Mesenchymal stem cell (in vitro differentiated cells and primary cell): ENCODE data around the gene EYA2.

Experiments used
- DNase-seq: peaks from one replicate; pipeline ENCODE4 v3.0.0-alpha.2; 2013
- H2AFZ ChIP-seq: one replicate; pipeline ENCODE4 v1.6.1; 2013; ENCODE audit warnings: low read depth, mild to moderate bottlenecking, control low read depth, inconsistent platforms, low read length, moderate library complexity
- H2AK5ac ChIP-seq: 2 replicates; pipeline ENCODE4 v1.6.1; 2013; ENCODE audit warnings: low read length, moderate library complexity, mild to moderate bottlenecking, inconsistent platforms; ENCODE audit not compliant: severe bottlenecking
- H2BK120ac ChIP-seq: one replicate; pipeline ENCODE4 v1.6.1; 2013; ENCODE audit warnings: low read depth, mild to moderate bottlenecking, inconsistent platforms, low read length, moderate library complexity
- H2BK12ac ChIP-seq, 2 experiments: one replicate each; pipeline ENCODE4 v1.6.1; 2013; ENCODE audit warnings: inconsistent platforms in 2 of 2, low read length in 2 of 2, mild to moderate bottlenecking in 2 of 2, moderate library complexity in 2 of 2, control low read depth in 1 of 2
- H2BK15ac ChIP-seq: one replicate; pipeline ENCODE4 v1.6.1; 2013; ENCODE audit warnings: mild to moderate bottlenecking, low read depth, inconsistent platforms; ENCODE audit not compliant: poor library complexity, severe bottlenecking
- H2BK5ac ChIP-seq: 2 replicates; pipeline ENCODE4 v1.6.1; 2013; ENCODE audit warnings: low read depth, mild to moderate bottlenecking, low read length, control low read depth, inconsistent platforms; ENCODE audit not compliant: poor library complexity, severe bottlenecking
- H3K14ac ChIP-seq, 2 experiments: one replicate each; pipeline ENCODE4 v1.6.1; 2013; ENCODE audit warnings: inconsistent platforms in 2 of 2, low read length in 2 of 2, control low read depth in 1 of 2, mild to moderate bottlenecking in 1 of 2, moderate library complexity in 1 of 2
- H3K18ac ChIP-seq, 2 experiments: one replicate each; pipeline ENCODE4 v1.6.1; 2013; ENCODE audit warnings: inconsistent platforms in 2 of 2, low read length in 2 of 2, control low read depth in 1 of 2, low read depth in 1 of 2, mild to moderate bottlenecking in 1 of 2
- H3K23ac ChIP-seq, 2 experiments: one replicate each; pipeline ENCODE4 v1.6.1; 2013; ENCODE audit warnings: inconsistent platforms in 2 of 2, low read length in 2 of 2, mild to moderate bottlenecking in 2 of 2, moderate library complexity in 2 of 2, control low read depth in 1 of 2
- H3K27ac ChIP-seq: 2 replicates; pipeline ENCODE4 v1.5.1; 2013; ENCODE audit warnings: mild to moderate bottlenecking, moderate library complexity, low read length, control low read depth, inconsistent platforms; ENCODE audit not compliant: poor library complexity, severe bottlenecking
- H3K27me3 ChIP-seq, 2 experiments: 2 replicates each; pipeline versions ENCODE4 v1.6.1 to v1.7.0; 2013; ENCODE audit warnings: low read length in 2 of 2, mild to moderate bottlenecking in 2 of 2, moderate library complexity in 2 of 2, control low read depth in 1 of 2, inconsistent platforms in 1 of 2; ENCODE audit not compliant: control insufficient read depth in 1 of 2, insufficient read depth in 1 of 2
- H3K36me3 ChIP-seq, 2 experiments: 2 replicates each; pipeline versions ENCODE4 v1.6.1 to v1.7.0; 2013; ENCODE audit warnings: low read length in 2 of 2, control low read depth in 1 of 2, inconsistent platforms in 1 of 2, low read depth in 1 of 2, mild to moderate bottlenecking in 1 of 2; ENCODE audit not compliant: insufficient read depth in 2 of 2, control insufficient read depth in 1 of 2
- H3K4ac ChIP-seq, 2 experiments: one replicate each; pipeline ENCODE4 v1.6.1; 2013; ENCODE audit warnings: inconsistent platforms in 2 of 2, low read length in 2 of 2, mild to moderate bottlenecking in 2 of 2, moderate library complexity in 2 of 2, control low read depth in 1 of 2, low read depth in 1 of 2
- H3K4me1 ChIP-seq: 2 replicates; pipeline ENCODE4 v1.6.1; 2013; ENCODE audit warnings: low read depth, low read length, control low read depth; ENCODE audit not compliant: control insufficient read depth, insufficient read depth
- H3K4me2 ChIP-seq: 2 replicates; pipeline ENCODE4 v1.6.1; 2013; ENCODE audit warnings: low read length, mild to moderate bottlenecking, inconsistent platforms; ENCODE audit not compliant: poor library complexity, severe bottlenecking
- H3K4me3 ChIP-seq, 2 experiments: 2 replicates each; pipeline versions ENCODE4 v1.5.1 to v1.7.0; 2013; ENCODE audit warnings: low read length in 2 of 2, mild to moderate bottlenecking in 2 of 2, control low read depth in 1 of 2, low read depth in 1 of 2; ENCODE audit not compliant: insufficient read depth in 1 of 2
- H3K79me1 ChIP-seq: replicated peaks from 2 replicates; pipeline ENCODE4 v1.6.1; 2013; ENCODE audit warnings: mild to moderate bottlenecking, control low read depth, low read length, inconsistent platforms; ENCODE audit not compliant: poor library complexity, severe bottlenecking
- H3K9ac ChIP-seq: 2 replicates; pipeline ENCODE4 v1.7.0; 2013; ENCODE audit warnings: mild to moderate bottlenecking, low read length, moderate library complexity
- H3K9me3 ChIP-seq: 2 replicates; pipeline ENCODE4 v1.7.0; 2013; ENCODE audit warnings: mild to moderate bottlenecking, low read length; ENCODE audit not compliant: control insufficient read depth
- H4K8ac ChIP-seq: one replicate; pipeline ENCODE4 v1.6.1; 2013; ENCODE audit warnings: inconsistent platforms, mild to moderate bottlenecking, low read length, moderate library complexity
- H4K91ac ChIP-seq: one replicate; pipeline ENCODE4 v1.6.1; 2013; ENCODE audit warnings: mild to moderate bottlenecking, low read length, inconsistent platforms
- WGBS: methylation state at CpG from one replicate; pipeline ENCODE4 v1.1.7; 2013; ENCODE audit warnings: mixed read lengths; 5-methylcytosine and 5-hydroxymethylcytosine counted together

Gene EYA2

DNA sequence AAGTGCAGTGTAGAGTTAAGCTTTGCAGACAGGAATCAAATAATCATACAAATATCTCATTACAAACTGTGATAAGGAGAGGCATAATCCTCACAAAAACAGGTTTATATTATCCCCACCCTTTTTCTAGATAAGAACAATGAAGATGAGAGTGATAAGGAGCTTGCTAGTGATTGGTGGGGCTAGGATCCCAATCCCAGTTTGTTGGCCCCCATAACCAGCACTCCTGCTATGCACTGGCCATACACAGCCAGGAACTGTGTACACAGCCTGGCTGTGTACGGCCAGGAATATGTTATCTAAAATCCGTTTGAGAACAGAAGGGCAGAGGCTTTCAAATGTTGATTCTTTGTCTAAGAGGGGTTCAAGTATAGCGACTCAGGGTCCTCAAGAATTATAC lies 180.6 kb downstream of the EYA2 start:
- DNase-seq: no peak
- H3K4me2 ChIP-seq: no peak overlapping the region
- no peaks in the 10 kb centered on the region for H3K36me3 ChIP-seq
- no peak overlapping the region for H4K8ac ChIP-seq
- no peak overlapping the region for H3K18ac ChIP-seq
- H2BK120ac ChIP-seq: no peak overlapping the region
- no peak overlapping the region for H3K4me3 ChIP-seq
- no peaks in the 10 kb centered on the region for H3K79me1 ChIP-seq
- H2AK5ac ChIP-seq: no peak overlapping the region
- peaks cover 36% of the 10 kb centered on the region for H3K9me3 ChIP-seq
- H3K14ac ChIP-seq: no peak overlapping the region
- H3K4me1 ChIP-seq: no peaks in the 10 kb centered on the region
- H3K27ac ChIP-seq: no peak overlapping the region
- no peak overlapping the region for H3K4ac ChIP-seq
- H3K27me3 ChIP-seq: no peaks in the 10 kb centered on the region
- H2BK5ac ChIP-seq: no peak overlapping the region
- H4K91ac ChIP-seq: no peak overlapping the region
- no peak overlapping the region for H3K9ac ChIP-seq
- no peak overlapping the region for H2AFZ ChIP-seq
- no peak overlapping the region for H3K23ac ChIP-seq
- WGBS: no CpG with 5 or more reads among the region's 3 CpGs
- H2BK15ac ChIP-seq: no peak overlapping the region
- no peak overlapping the region for H2BK12ac ChIP-seq

DNA sequence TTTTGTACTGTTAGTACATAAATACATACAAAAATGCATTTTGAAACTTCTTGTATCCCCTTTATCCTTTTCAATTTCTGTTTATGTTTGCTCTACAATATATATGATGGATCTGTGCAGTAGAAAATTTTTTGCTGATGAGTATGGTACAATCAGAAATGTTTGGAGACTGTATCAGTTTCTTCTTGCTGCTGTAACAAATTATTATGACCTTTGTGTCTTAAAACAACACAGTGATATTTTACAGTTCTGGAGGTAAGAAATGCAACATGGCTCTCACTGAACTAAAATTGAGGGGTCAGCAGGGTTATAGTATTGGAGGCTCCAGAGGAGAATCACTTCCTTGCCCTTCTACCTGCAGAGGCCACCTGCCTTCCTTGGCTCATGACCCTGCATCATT lies 184.4 kb downstream of the EYA2 start:
- H3K36me3 ChIP-seq: no peaks in the 10 kb centered on the region
- no peak overlapping the region for H3K9ac ChIP-seq
- no peak overlapping the region for H3K18ac ChIP-seq
- no peak overlapping the region for H3K4me2 ChIP-seq
- no peaks in the 10 kb centered on the region for H3K4me1 ChIP-seq
- no peak overlapping the region for H2BK5ac ChIP-seq
- DNase-seq: no peak
- H3K14ac ChIP-seq: no peak overlapping the region
- H4K8ac ChIP-seq: no peak overlapping the region
- no peak overlapping the region for H2BK12ac ChIP-seq
- no peak overlapping the region for H3K23ac ChIP-seq
- H3K9me3 ChIP-seq: peaks cover 20% of the 10 kb centered on the region
- no peak overlapping the region for H3K4ac ChIP-seq
- no peaks in the 10 kb centered on the region for H3K79me1 ChIP-seq
- H3K4me3 ChIP-seq: no peak overlapping the region
- H3K27ac ChIP-seq: no peak overlapping the region
- H4K91ac ChIP-seq: no peak overlapping the region
- no peaks in the 10 kb centered on the region for H3K27me3 ChIP-seq
- H2AFZ ChIP-seq: no peak overlapping the region
- no peak overlapping the region for H2AK5ac ChIP-seq
- H2BK15ac ChIP-seq: no peak overlapping the region
- no peak overlapping the region for H2BK120ac ChIP-seq

DNA sequence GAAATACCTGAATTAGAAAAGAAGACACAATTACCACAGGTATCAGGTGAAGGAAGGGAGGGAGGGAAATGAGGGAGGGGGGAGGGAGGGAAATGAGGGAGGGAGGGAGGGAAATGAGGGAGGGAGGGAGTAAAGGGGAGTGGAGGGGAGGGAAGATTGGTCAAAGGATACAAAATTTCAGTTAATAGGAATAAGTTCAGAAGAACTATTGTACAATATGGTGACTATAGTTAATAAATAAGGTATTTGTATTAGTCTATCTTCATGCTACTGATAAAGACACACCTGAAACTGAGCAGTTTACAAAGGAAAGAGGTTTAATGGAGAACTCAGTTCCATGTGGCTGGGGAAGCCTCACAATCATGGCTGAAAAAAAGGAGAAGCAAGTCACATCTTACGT lies 185.7 kb downstream of the EYA2 start:
- H3K4me2 ChIP-seq: no peak overlapping the region
- H3K23ac ChIP-seq: no peak overlapping the region
- H2BK120ac ChIP-seq: no peak overlapping the region
- DNase-seq: no peak
- no peak overlapping the region for H2BK5ac ChIP-seq
- H3K14ac ChIP-seq: no peak overlapping the region
- H3K9ac ChIP-seq: no peak overlapping the region
- no peak overlapping the region for H4K91ac ChIP-seq
- no peak overlapping the region for H4K8ac ChIP-seq
- H2BK15ac ChIP-seq: no peak overlapping the region
- no peaks in the 10 kb centered on the region for H3K27me3 ChIP-seq
- 89% methylated on average over 1 of the region's 1 CpG for WGBS
- no peak overlapping the region for H2BK12ac ChIP-seq
- peaks cover 18% of the 10 kb centered on the region for H3K9me3 ChIP-seq
- no peaks in the 10 kb centered on the region for H3K79me1 ChIP-seq
- H3K27ac ChIP-seq: no peak overlapping the region
- H2AK5ac ChIP-seq: no peak overlapping the region
- H3K4ac ChIP-seq: no peak overlapping the region
- H3K4me3 ChIP-seq: no peak overlapping the region
- no peaks in the 10 kb centered on the region for H3K4me1 ChIP-seq
- H3K18ac ChIP-seq: no peak overlapping the region
- H2AFZ ChIP-seq: no peak overlapping the region
- H3K36me3 ChIP-seq: no peaks in the 10 kb centered on the region

DNA sequence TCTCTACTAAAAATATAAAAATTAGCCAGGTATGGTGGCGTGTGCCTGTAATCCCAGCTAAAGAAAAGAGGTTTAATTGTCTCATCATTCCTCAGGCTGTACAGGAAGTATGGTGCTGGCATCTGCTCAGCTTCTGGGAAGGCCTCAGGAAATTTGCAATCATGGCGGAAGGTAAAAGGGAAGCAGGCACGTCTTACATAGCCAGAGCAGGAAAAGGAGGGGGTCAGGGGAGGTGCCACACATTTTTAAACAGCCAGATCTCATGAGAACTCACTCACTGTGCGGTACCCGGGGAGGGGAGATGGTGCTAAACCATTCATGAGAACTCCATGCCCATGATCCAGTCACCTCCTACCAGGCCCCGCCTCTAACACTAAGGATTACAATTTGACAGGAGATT lies 191.7 kb downstream of the EYA2 start:
- Histone ChIP-seq H4K91ac (no peak overlapping the region), H3K14ac (no peak overlapping the region), H3K18ac (no peak overlapping the region), H3K27ac (no peak overlapping the region), H2AFZ (no peak overlapping the region), H2BK120ac (no peak overlapping the region), H3K4ac (no peak overlapping the region), H2AK5ac (no peak overlapping the region), H3K4me2 (no peak overlapping the region), H2BK15ac (no peak overlapping the region), H3K4me3 (no peak overlapping the region), H3K9me3 (no peaks in the 10 kb centered on the region), H3K23ac (no peak overlapping the region), H3K36me3 (no peaks in the 10 kb centered on the region), H3K4me1 (no peaks in the 10 kb centered on the region), H3K79me1 (no peaks in the 10 kb centered on the region), H3K27me3 (no peaks in the 10 kb centered on the region), H3K9ac (no peak overlapping the region), H4K8ac (no peak overlapping the region), H2BK5ac (no peak overlapping the region), H2BK12ac (no peak overlapping the region)
- DNase-seq: no peak
- WGBS: 55% methylated on average over 5 of the region's 6 CpGs
